Measurements from ENCODE around the gene NSD2.

GRCh38 chr4:1948232-1948631, 77.0 kb downstream of the NSD2 start:
- no peak for TF ChIP-seq CTCF (conservative IDR thresholded peaks at IDR 0.05 in 1 of 2, IDR thresholded peaks at IDR 0.05 in 1 of 2; ENCODE audit: extremely low read depth in 1 of 2, insufficient read depth in 1 of 2, low read depth in 1 of 2, low read length in 2 of 2)
- TF ChIP-seq EZH2 (IDR thresholded peaks at IDR 0.05; ENCODE audit: borderline replicate concordance, low read length), result no peak
